Measurements from ENCODE around the gene EIF2S1.
"Not testable (repeated sequence)": the region's sequence is repeated elsewhere in the genome, so short reads cannot be mapped to it uniquely, and the experiment has no call there.

Gene EIF2S1

GRCh38 chr14:67359775-67360469 lies at the start of gene EIF2S1, which contains the start of gene ATP6V1D:
Gene EIF2S1, plus strand, starts transcription at chr14:67360328. Its CDS starts 4,440 bp downstream, at chr14:67364768.
Gene ATP6V1D, minus strand, starts transcription at chr14:67359804. Its CDS starts 106 bp downstream, at chr14:67359698.
- Histone ChIP-seq H3K27ac (peak within 1 kb of the TSS; percentile 99), H3K4me3 (peak within 1 kb of the TSS; percentile 91), H3K9ac (ENCODE audit: insufficient read length) (peak within 1 kb of the TSS; percentile 100), H3K36me3 (ENCODE audit: insufficient read depth, low read length) (peaks cover 23% of the 10 kb centered on the region), H3K9me3 (ENCODE audit: low read depth, low read length) (no peaks in the 10 kb centered on the region)
- TF ChIP-seq POLR2AphosphoS5 (IDR thresholded peaks at IDR 0.05; ENCODE audit: borderline replicate concordance, low read depth, low read length): peak; percentile 94
- TF ChIP-seq FOXP2 (optimal IDR thresholded peaks at IDR 0.05; ENCODE audit: control extremely low read depth, extremely low read length, insufficient read depth): peak; percentile 85
- TF ChIP-seq EZH2 (IDR thresholded peaks at IDR 0.05): no peak
- DNase-seq (ENCODE audit: low read depth, low spot score): peak; percentile 91

DNA sequence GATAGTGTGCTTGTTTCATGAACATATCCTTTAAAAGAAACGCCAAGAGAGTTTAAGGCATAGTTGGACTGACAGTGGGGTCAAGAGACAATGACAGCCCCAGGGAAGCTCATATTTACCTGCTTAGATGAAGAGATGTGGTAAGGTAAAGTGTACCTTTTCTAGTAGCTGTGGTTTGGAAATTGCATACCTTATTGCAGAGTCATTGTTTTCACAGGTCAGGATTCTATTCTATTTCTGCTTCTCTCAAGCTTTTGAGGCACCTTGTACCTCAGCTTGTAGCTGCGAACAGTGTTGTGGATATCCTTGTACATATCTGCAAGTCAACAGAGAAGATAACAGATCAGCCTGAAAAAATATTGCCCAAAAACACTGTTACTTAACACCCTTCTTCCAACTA lies 48.3 kb upstream of the EIF2S1 start:
- Histone ChIP-seq H3K9ac (ENCODE audit: insufficient read length) (no peak overlapping the region), H3K36me3 (ENCODE audit: insufficient read depth, low read length) (peaks cover 38% of the 10 kb centered on the region), H3K4me3 (no peak overlapping the region), H3K9me3 (ENCODE audit: low read depth, low read length) (no peaks in the 10 kb centered on the region), H3K27ac (no peak overlapping the region)
- no peak for DNase-seq (ENCODE audit: low read depth, low spot score)
- TF ChIP-seq POLR2AphosphoS5 (IDR thresholded peaks at IDR 0.05; ENCODE audit: borderline replicate concordance, low read depth, low read length) (no peak), FOXP2 (optimal IDR thresholded peaks at IDR 0.05; ENCODE audit: control extremely low read depth, extremely low read length, insufficient read depth) (no peak), EZH2 (IDR thresholded peaks at IDR 0.05) (no peak)

- no peaks in the 10 kb centered on the region for H3K9me3 ChIP-seq (ENCODE audit: low read depth, low read length)
- H3K4me3 ChIP-seq: no peak overlapping the region
- H3K36me3 ChIP-seq (ENCODE audit: insufficient read depth, low read length): peaks cover 44% of the 10 kb centered on the region
- H3K27ac ChIP-seq: no peak overlapping the region
- H3K9ac ChIP-seq (ENCODE audit: insufficient read length): no peak overlapping the region
- DNase-seq (ENCODE audit: low read depth, low spot score): no peak
- TF ChIP-seq FOXP2 (optimal IDR thresholded peaks at IDR 0.05; ENCODE audit: control extremely low read depth, extremely low read length, insufficient read depth) (no peak), POLR2AphosphoS5 (IDR thresholded peaks at IDR 0.05; ENCODE audit: borderline replicate concordance, low read depth, low read length) (no peak), EZH2 (IDR thresholded peaks at IDR 0.05) (no peak)
Observed at GRCh38 chr14:67313153-67313552, 47.0 kb upstream of the EIF2S1 start.

DNA sequence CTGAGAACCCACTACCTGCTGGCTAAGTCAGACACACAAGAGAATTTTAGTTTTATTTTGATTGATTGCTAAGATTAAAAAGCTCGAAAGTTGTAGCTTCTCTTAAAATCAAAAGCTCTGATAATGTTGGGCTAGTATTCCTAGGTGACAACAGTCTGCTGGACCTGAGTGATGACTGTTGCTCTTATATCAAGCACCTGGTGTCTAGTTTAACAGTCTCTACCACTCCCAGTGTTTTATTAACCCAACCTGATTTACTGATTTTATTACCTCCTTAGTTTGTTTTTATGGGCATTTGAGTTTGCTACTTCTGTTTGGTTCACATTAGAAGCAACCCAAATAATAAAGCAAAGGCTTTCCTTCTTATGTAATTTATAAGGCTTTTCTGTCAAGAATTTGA lies 42.3 kb upstream of the EIF2S1 start:
- peak overlapping the region; percentile 80 for H3K27ac ChIP-seq
- H3K9ac ChIP-seq (ENCODE audit: insufficient read length): peak overlapping the region; percentile 11
- DNase-seq (ENCODE audit: low read depth, low spot score): no peak
- no peaks in the 10 kb centered on the region for H3K9me3 ChIP-seq (ENCODE audit: low read depth, low read length)
- peaks cover 70% of the 10 kb centered on the region for H3K36me3 ChIP-seq (ENCODE audit: insufficient read depth, low read length)
- TF ChIP-seq FOXP2 (optimal IDR thresholded peaks at IDR 0.05; ENCODE audit: control extremely low read depth, extremely low read length, insufficient read depth) (no peak), EZH2 (IDR thresholded peaks at IDR 0.05) (no peak), POLR2AphosphoS5 (IDR thresholded peaks at IDR 0.05; ENCODE audit: borderline replicate concordance, low read depth, low read length) (no peak)
- H3K4me3 ChIP-seq: no peak overlapping the region; the same call in 1 of the 2 replicates

- H3K9ac ChIP-seq (ENCODE audit: insufficient read length): no peak overlapping the region
- DNase-seq (ENCODE audit: low read depth, low spot score): no peak
- no peaks in the 10 kb centered on the region for H3K9me3 ChIP-seq (ENCODE audit: low read depth, low read length)
- peak overlapping the region; percentile 17; the same call in 1 of the 2 replicates for H3K27ac ChIP-seq
- no peak overlapping the region for H3K4me3 ChIP-seq
- peaks cover 68% of the 10 kb centered on the region for H3K36me3 ChIP-seq (ENCODE audit: insufficient read depth, low read length)
- no peak for TF ChIP-seq POLR2AphosphoS5 (IDR thresholded peaks at IDR 0.05; ENCODE audit: borderline replicate concordance, low read depth, low read length)
- no peak for TF ChIP-seq FOXP2 (optimal IDR thresholded peaks at IDR 0.05; ENCODE audit: control extremely low read depth, extremely low read length, insufficient read depth)
- TF ChIP-seq EZH2 (IDR thresholded peaks at IDR 0.05): no peak
Observed at GRCh38 chr14:67319142-67319541, 41.0 kb upstream of the EIF2S1 start.

- H3K36me3 ChIP-seq (ENCODE audit: insufficient read depth, low read length): peaks cover 61% of the 10 kb centered on the region
- H3K27ac ChIP-seq; H3K4me3 ChIP-seq; H3K9ac ChIP-seq (ENCODE audit: insufficient read length); H3K9me3 ChIP-seq (ENCODE audit: low read depth, low read length); DNase-seq (ENCODE audit: low read depth, low spot score): not testable (repeated sequence)
Observed at GRCh38 chr14:67329666-67330065, 30.5 kb upstream of the EIF2S1 start.

- Histone ChIP-seq H3K9ac (ENCODE audit: insufficient read length) (peak overlapping the region; percentile 35), H3K4me3 (peak overlapping the region; percentile 26; the same call in 1 of the 2 replicates), H3K27ac (peak overlapping the region; percentile 83), H3K9me3 (ENCODE audit: low read depth, low read length) (no peaks in the 10 kb centered on the region), H3K36me3 (ENCODE audit: insufficient read depth, low read length) (peaks cover 66% of the 10 kb centered on the region)
- TF ChIP-seq EZH2 (IDR thresholded peaks at IDR 0.05): no peak
- no peak for TF ChIP-seq FOXP2 (optimal IDR thresholded peaks at IDR 0.05; ENCODE audit: control extremely low read depth, extremely low read length, insufficient read depth)
- TF ChIP-seq POLR2AphosphoS5 (IDR thresholded peaks at IDR 0.05; ENCODE audit: borderline replicate concordance, low read depth, low read length): no peak
- no peak for DNase-seq (ENCODE audit: low read depth, low spot score)
Observed at GRCh38 chr14:67331368-67332125, 28.6 kb upstream of the EIF2S1 start.

GRCh38 chr14:67332468-67332867 lies 27.7 kb upstream of the EIF2S1 start:
- TF ChIP-seq EZH2 (IDR thresholded peaks at IDR 0.05): no peak
- no peak for TF ChIP-seq POLR2AphosphoS5 (IDR thresholded peaks at IDR 0.05; ENCODE audit: borderline replicate concordance, low read depth, low read length)
- no peak for TF ChIP-seq FOXP2 (optimal IDR thresholded peaks at IDR 0.05; ENCODE audit: control extremely low read depth, extremely low read length, insufficient read depth)
- H3K9me3 ChIP-seq (ENCODE audit: low read depth, low read length): no peaks in the 10 kb centered on the region
- no peak for DNase-seq (ENCODE audit: low read depth, low spot score)
- H3K36me3 ChIP-seq (ENCODE audit: insufficient read depth, low read length): peaks cover 69% of the 10 kb centered on the region
- peak overlapping the region; percentile 83 for H3K27ac ChIP-seq
- no peak overlapping the region for H3K4me3 ChIP-seq
- no peak overlapping the region for H3K9ac ChIP-seq (ENCODE audit: insufficient read length)

All from SK-N-MC (cell line).